ENCODE measurements around the gene MGAT4B. TPM values are rescaled to one million over a fixed set of nuclear protein-coding genes. Genes with fewer than 3 reads are reported as not detected.
A peak's percentile ranks its signal among the peaks of the same experiment; 100 is the strongest.

The MGAT4B gene
- total RNA-seq, 1 experiment from 2014 or later: 217 TPM

GRCh38 chr5:179816401-179816795, 9.7 kb upstream of the MGAT4B start:
- Mint-ChIP-seq H3K9me3 (ENCODE audit: unreplicated experiment) (no peaks in the 10 kb centered on the region), H3K4me3 (ENCODE audit: unreplicated experiment) (no peak overlapping the region), H3K36me3 (ENCODE audit: insufficient read depth, unreplicated experiment) (peaks cover 72% of the 10 kb centered on the region), H3K27ac (ENCODE audit: unreplicated experiment) (no peak overlapping the region), H3K4me1 (ENCODE audit: low read depth, unreplicated experiment) (peaks cover 17% of the 10 kb centered on the region), H3K27me3 (ENCODE audit: insufficient read depth, unreplicated experiment) (no peaks in the 10 kb centered on the region)
- no peak overlapping the region for H3K4me3 ChIP-seq (ENCODE audit: low read depth, low read length)
- H3K36me3 ChIP-seq (ENCODE audit: control insufficient read depth, insufficient read depth, low read length): peaks cover 7% of the 10 kb centered on the region
- peaks cover 24% of the 10 kb centered on the region for H3K4me1 ChIP-seq
- CTCF ChIA-PET: no interaction called here
- no peaks in the 10 kb centered on the region for H3K9me3 ChIP-seq
- no peak for TF ChIP-seq CTCF (IDR thresholded peaks at IDR 0.05; ENCODE audit: insufficient read depth in 1 of 2, low read depth in 1 of 2, low read length in 1 of 2, severe bottlenecking in 1 of 2, unreplicated experiment in 1 of 2)
- H3K27me3 ChIP-seq (replicated peaks; ENCODE audit: control insufficient read depth, insufficient read depth, low read length): no peaks in the 10 kb centered on the region
- POLR2A ChIA-PET: no interaction called here
- intact Hi-C loops (cut with micrococcal nuclease; ENCODE audit: unreplicated experiment): loop anchor here (10.0 kb wide), 1 partner anchor 192 kb away; the partner anchor contains the start of gene HNRNPH1
- DNase-seq: no peak
- no TSS peak for BruUV-seq (replicated peaks)

GRCh38 chr5:179815491-179816249, 9.0 kb upstream of the MGAT4B start:
- H3K4me3 ChIP-seq (ENCODE audit: low read depth, low read length): no peak overlapping the region
- H3K9me3 ChIP-seq: no peaks in the 10 kb centered on the region
- no peaks in the 10 kb centered on the region for H3K27me3 ChIP-seq (replicated peaks; ENCODE audit: control insufficient read depth, insufficient read depth, low read length)
- no peak for DNase-seq
- ChIA-PET CTCF (no interaction called here), POLR2A (no interaction called here)
- H3K4me1 ChIP-seq: peaks cover 24% of the 10 kb centered on the region
- BruUV-seq (replicated peaks): no TSS peak
- no peak for TF ChIP-seq CTCF (IDR thresholded peaks at IDR 0.05; ENCODE audit: insufficient read depth in 1 of 2, low read depth in 1 of 2, low read length in 1 of 2, severe bottlenecking in 1 of 2, unreplicated experiment in 1 of 2)
- Mint-ChIP-seq H3K27me3 (ENCODE audit: insufficient read depth, unreplicated experiment) (no peaks in the 10 kb centered on the region), H3K4me1 (ENCODE audit: low read depth, unreplicated experiment) (peaks cover 17% of the 10 kb centered on the region), H3K4me3 (ENCODE audit: unreplicated experiment) (no peak overlapping the region), H3K36me3 (ENCODE audit: insufficient read depth, unreplicated experiment) (peaks cover 72% of the 10 kb centered on the region), H3K9me3 (ENCODE audit: unreplicated experiment) (no peaks in the 10 kb centered on the region), H3K27ac (ENCODE audit: unreplicated experiment) (peak overlapping the region; percentile 47)
- intact Hi-C loops (cut with micrococcal nuclease; ENCODE audit: unreplicated experiment): loop anchor here (10.0 kb wide), 1 partner anchor 191 kb away; the partner anchor contains the start of gene HNRNPH1
- peaks cover 7% of the 10 kb centered on the region for H3K36me3 ChIP-seq (ENCODE audit: control insufficient read depth, insufficient read depth, low read length)

- Mint-ChIP-seq H3K36me3 (ENCODE audit: insufficient read depth, unreplicated experiment) (peaks cover 64% of the 10 kb centered on the region), H3K9me3 (ENCODE audit: unreplicated experiment) (no peaks in the 10 kb centered on the region), H3K4me3 (ENCODE audit: unreplicated experiment) (no peak overlapping the region), H3K4me1 (ENCODE audit: low read depth, unreplicated experiment) (peaks cover 10% of the 10 kb centered on the region), H3K27me3 (ENCODE audit: insufficient read depth, unreplicated experiment) (no peaks in the 10 kb centered on the region), H3K27ac (ENCODE audit: unreplicated experiment) (no peak overlapping the region)
- no peak for TF ChIP-seq CTCF (IDR thresholded peaks at IDR 0.05; ENCODE audit: insufficient read depth in 1 of 2, low read depth in 1 of 2, low read length in 1 of 2, severe bottlenecking in 1 of 2, unreplicated experiment in 1 of 2)
- peaks cover 12% of the 10 kb centered on the region for H3K4me1 ChIP-seq
- ChIA-PET POLR2A (no interaction called here), CTCF (no interaction called here)
- H3K4me3 ChIP-seq (ENCODE audit: low read depth, low read length): no peak overlapping the region
- BruUV-seq (replicated peaks): no TSS peak
- H3K36me3 ChIP-seq (ENCODE audit: control insufficient read depth, insufficient read depth, low read length): peaks cover 7% of the 10 kb centered on the region
- DNase-seq: no peak
- no peaks in the 10 kb centered on the region for H3K27me3 ChIP-seq (replicated peaks; ENCODE audit: control insufficient read depth, insufficient read depth, low read length)
- intact Hi-C loops (cut with micrococcal nuclease; ENCODE audit: unreplicated experiment): loop anchor here (10.0 kb wide), 1 partner anchor 189 kb away; the partner anchor contains the start of gene HNRNPH1
- H3K9me3 ChIP-seq: no peaks in the 10 kb centered on the region
Measured at GRCh38 chr5:179814090-179814489, 7.4 kb upstream of the MGAT4B start.
